GM08714 (cell line): ENCODE data around the gene ACKR2.

Source experiments
- H3K4me3 ChIP-seq: fragments of 200-500 bp; sonication (Bioruptor generic); 2 replicates; pipeline ENCODE4 v1.5.1; 2014; ENCODE audit warnings: mild to moderate bottlenecking, low read length, inconsistent platforms
- ZNF274 ChIP-seq: IDR thresholded peaks from 2 replicates; pipeline ENCODE4 v1.6.1; 2012; ENCODE audit warnings: mild to moderate bottlenecking, low read depth, low read length

ACKR2 gene

GRCh38 chr3:42809202-42809601 lies at the start of gene ACKR2:
Gene ACKR2 (plus strand): TSS chr3:42809445. CDS start chr3:42864503, 55,058 bp downstream.
- H3K4me3 ChIP-seq: no peak within 1 kb of the TSS
- TF ChIP-seq ZNF274: no peak

GRCh38 chr3:42762046-42762724 lies 47.1 kb upstream of the ACKR2 start:
- no peak overlapping the region for H3K4me3 ChIP-seq
- no peak for TF ChIP-seq ZNF274

- TF ChIP-seq ZNF274: no peak
These were observed 46.2 kb upstream of the ACKR2 start for GRCh38 chr3:42763021-42763420.

GRCh38 chr3:42764115-42764514 lies 45.1 kb upstream of the ACKR2 start:
- H3K4me3 ChIP-seq: no peak overlapping the region
- no peak for TF ChIP-seq ZNF274

More at GRCh38 chr3:42763021-42763420, 46.2 kb upstream of the ACKR2 start:
- no peak overlapping the region for H3K4me3 ChIP-seq

DNA sequence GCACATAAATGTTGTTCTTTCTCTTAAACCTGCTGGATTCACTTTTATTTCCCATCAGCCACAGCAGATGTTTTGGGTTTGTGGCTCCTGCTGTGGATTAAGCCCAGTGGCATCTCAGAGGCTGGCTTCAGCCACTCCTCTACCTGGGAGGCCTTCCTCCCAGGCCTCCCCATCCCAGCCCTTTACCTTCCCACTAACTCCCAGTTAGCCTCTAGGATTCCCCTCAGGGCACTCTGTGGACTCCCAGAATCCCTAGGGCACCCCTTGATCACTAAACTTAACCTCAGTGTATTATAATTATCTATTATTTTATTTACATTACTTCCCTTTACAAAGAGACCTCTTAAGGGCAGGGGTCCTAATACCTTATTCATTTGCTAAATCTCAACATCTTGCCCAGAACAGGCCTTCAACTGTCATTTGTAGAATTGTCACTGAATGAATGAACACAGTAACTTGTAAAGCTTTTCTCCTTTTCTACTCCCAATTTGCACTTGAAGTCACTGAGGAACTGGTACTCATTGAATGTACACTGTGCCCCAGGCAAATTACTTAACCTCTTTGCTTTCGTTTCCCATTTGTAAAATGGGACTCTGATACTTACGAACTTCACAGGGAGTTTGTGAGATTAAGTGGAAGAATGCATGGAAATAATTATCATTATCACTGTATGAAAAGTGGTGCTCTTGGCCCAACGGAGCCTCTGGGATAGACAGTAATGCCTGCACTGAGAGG lies 44.5 kb upstream of the ACKR2 start:
- TF ChIP-seq ZNF274: no peak
- H3K4me3 ChIP-seq: no peak overlapping the region

DNA sequence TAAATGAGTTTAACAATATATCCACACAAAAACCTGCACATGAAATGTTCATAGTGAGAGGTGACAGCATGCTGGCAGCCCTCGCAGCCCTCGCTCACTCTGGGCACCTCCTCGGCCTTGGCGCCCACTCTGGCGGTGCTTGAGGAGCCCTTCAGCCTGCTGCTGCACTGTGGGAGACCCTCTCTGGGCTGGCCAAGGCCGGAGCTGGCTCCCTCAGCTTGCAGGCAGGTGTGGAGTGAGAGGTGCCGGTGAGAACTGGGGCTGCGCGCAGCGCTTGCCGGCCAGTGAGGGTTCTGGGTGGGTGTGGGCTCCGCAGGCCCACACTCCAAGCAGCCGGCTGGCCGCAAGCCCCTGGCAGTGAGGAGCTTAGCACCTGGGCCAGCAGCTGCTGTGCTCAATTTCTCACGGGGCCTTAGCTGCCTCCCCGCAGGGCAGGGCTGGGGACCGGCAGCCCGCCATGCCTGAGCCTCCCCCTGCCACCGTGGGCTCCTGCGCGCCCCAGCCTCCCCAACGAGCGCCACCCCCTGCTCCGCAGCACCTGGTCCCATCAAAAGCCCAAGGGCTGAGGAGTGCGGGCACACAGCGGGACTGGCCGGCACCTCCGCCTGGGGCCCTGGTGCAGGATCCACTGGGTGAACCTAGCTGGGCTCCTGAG lies 39.6 kb upstream of the ACKR2 start:
- no peak overlapping the region for H3K4me3 ChIP-seq
- TF ChIP-seq ZNF274: no peak

- TF ChIP-seq ZNF274: no peak
- no peak overlapping the region for H3K4me3 ChIP-seq
These were observed 38.0 kb upstream of the ACKR2 start for GRCh38 chr3:42771271-42771670.

- peak within 1 kb of the TSS; percentile 58 for H3K4me3 ChIP-seq
- TF ChIP-seq ZNF274: no peak
These were observed 36.4 kb upstream of the ACKR2 start, which contains the start of gene CCDC13 for GRCh38 chr3:42772670-42773408. Gene CCDC13 (minus strand): TSS chr3:42773253. CDS start chr3:42758345, 14,908 bp downstream.

GRCh38 chr3:42773409-42773751 lies 35.9 kb upstream of the ACKR2 start:
- H3K4me3 ChIP-seq: peak overlapping the region; percentile 58
- no peak for TF ChIP-seq ZNF274

GRCh38 chr3:42778644-42779043 lies 30.6 kb upstream of the ACKR2 start:
- no peak overlapping the region for H3K4me3 ChIP-seq
- TF ChIP-seq ZNF274: no peak

DNA sequence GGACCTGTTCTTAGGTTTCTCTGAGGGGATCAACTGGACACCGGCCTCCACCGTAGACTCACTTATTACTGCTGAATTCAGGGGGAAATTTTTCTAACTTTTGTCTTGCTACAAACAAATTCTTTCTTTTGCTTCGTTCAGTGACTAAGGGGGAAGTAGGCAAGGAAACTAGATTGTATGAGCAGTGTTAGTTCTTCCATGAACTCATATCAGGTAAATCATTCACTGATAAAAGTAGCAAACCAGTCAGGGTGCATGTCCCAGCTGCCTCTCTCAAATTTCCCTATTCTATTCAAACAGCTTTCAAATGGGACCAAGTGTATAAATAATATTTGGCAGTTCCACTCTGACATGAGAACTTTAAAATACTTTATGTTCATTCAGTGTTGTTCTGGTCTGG lies 28.8 kb upstream of the ACKR2 start:
- H3K4me3 ChIP-seq: no peak overlapping the region
- TF ChIP-seq ZNF274: no peak

GRCh38 chr3:42780892-42781700 lies 28.1 kb upstream of the ACKR2 start:
- no peak overlapping the region for H3K4me3 ChIP-seq
- no peak for TF ChIP-seq ZNF274

DNA sequence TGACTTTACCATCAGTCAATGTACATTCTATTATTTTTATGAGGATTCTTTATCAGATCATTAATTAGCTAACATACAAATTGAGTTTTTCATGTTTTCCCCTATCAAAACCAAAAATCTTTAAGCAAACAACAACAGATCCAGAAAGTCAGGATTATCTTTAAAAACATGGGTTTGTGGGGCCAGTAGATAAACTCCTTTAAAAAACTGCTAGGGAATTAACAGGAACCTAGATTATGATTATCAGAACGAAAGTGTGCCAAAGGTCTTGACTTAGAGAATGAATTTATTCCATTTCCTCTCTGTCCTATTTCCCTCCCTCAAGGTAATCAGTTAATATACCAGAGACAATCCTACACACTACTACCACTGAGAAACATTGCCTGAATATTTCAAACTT lies 23.0 kb upstream of the ACKR2 start:
- no peak for TF ChIP-seq ZNF274
- no peak overlapping the region for H3K4me3 ChIP-seq

DNA sequence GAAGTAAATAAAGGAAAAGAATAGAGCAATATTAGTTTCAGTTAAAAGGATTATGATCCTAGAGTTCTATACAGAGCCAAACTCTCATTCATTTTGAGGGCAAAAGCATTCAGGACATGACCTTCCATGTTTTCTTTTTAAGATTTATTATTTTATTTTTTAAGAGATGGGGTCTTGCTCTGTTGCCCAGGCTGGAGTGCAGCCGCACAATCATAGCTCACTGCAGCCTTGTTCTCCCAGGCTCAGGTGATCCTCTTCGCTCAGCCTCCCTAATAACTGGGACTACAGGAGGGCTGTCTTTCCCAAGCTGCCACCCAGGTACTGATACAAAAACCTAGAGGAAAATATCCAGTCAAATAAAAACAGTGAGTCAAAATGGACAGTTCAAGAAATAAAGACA lies 22.6 kb upstream of the ACKR2 start:
- no peak for TF ChIP-seq ZNF274
- H3K4me3 ChIP-seq: no peak overlapping the region
